RWPE1 (cell line): ENCODE results near the gene KLHL7.

Source experiments
- CTCF ChIA-PET: fragments of 350-600 bp; sonication (Branson Sonifier 250); formaldehyde crosslinking; extraction: SDS; loops from one replicate; lab custom pipeline; 2021; lab: Yijun Ruan, JAX
- POLR2A ChIA-PET: fragments of 400-600 bp; formaldehyde crosslinking; extraction: SDS; loops from one replicate; lab custom pipeline; 2020; ENCODE audit warnings: antibody characterized with exemption; ENCODE audit not compliant: low non-redundant PET; lab: Yijun Ruan, JAX
- DNase-seq: peaks from one replicate; pipeline ENCODE4 v3.0.0; 2012; ENCODE audit warnings: low spot score
- H3K27ac ChIP-seq: fragments of 450-650 bp; 2 replicates; pipeline ENCODE4 v1.5.1; 2017
- CTCF ChIP-seq: fragments of 450-650 bp; conservative IDR thresholded peaks from 2 replicates; pipeline ENCODE4 v1.5.1; 2017; ENCODE audit warnings: low read depth, mild to moderate bottlenecking

KLHL7 gene

GRCh38 chr7:23207884-23208283 is 102.3 kb downstream of the KLHL7 start:
- DNase-seq: no peak
- H3K27ac ChIP-seq: no peak overlapping the region
- CTCF ChIA-PET: no interaction called here
- no peak for TF ChIP-seq CTCF
- POLR2A ChIA-PET: no interaction called here

- DNase-seq: no peak
- ChIA-PET POLR2A (no interaction called here), CTCF (no interaction called here)
- H3K27ac ChIP-seq: no peak overlapping the region
- no peak for TF ChIP-seq CTCF
Observed at GRCh38 chr7:23208316-23208715, 102.7 kb downstream of the KLHL7 start.

- no peak overlapping the region for H3K27ac ChIP-seq
- CTCF ChIA-PET: no interaction called here
- POLR2A ChIA-PET: no interaction called here
- TF ChIP-seq CTCF: no peak
- DNase-seq: no peak
Observed at GRCh38 chr7:23210506-23210905, 104.9 kb downstream of the KLHL7 start.

GRCh38 chr7:23211589-23211988 is 106.0 kb downstream of the KLHL7 start:
- TF ChIP-seq CTCF: no peak
- no peak overlapping the region for H3K27ac ChIP-seq
- POLR2A ChIA-PET: no interaction called here
- CTCF ChIA-PET: interaction anchor here (0.6 kb wide), 1 partner anchor 102 kb away, joined by 5 read pairs; no protein-coding TSS in a partner anchor
- DNase-seq: no peak

- H3K27ac ChIP-seq: no peak overlapping the region
- CTCF ChIA-PET: interaction anchor here (0.5 to 0.6 kb wide), 2 partner anchors 102 to 498 kb away, joined by 4 to 5 read pairs; no protein-coding TSS in a partner anchor
- POLR2A ChIA-PET: interaction anchor here (0.9 kb wide), 1 partner anchor 9 kb away, joined by 3 read pairs; no protein-coding TSS in a partner anchor
- DNase-seq: no peak
- TF ChIP-seq CTCF: no peak
Observed at GRCh38 chr7:23212395-23212794, 106.8 kb downstream of the KLHL7 start.

- H3K27ac ChIP-seq: no peak overlapping the region
- DNase-seq: no peak
- CTCF ChIA-PET: interaction anchor here (0.5 kb wide), 1 partner anchor 498 kb away, joined by 4 read pairs; no protein-coding TSS in a partner anchor
- no peak for TF ChIP-seq CTCF
- POLR2A ChIA-PET: interaction anchor here (0.9 kb wide), 1 partner anchor 9 kb away, joined by 3 read pairs; no protein-coding TSS in a partner anchor
Observed at GRCh38 chr7:23212841-23213240, 107.3 kb downstream of the KLHL7 start.
